CD4-positive, alpha-beta memory T cell (primary cell): Measurements from ENCODE around the gene ARHGAP24. TPM values are rescaled to one million over a fixed set of nuclear protein-coding genes. Genes with fewer than 3 reads are reported as not detected.

Experiments
- CTCF ChIA-PET: fragments of 350-600 bp; sonication (Branson Sonifier 250); formaldehyde crosslinking; loops from one replicate; lab custom pipeline; 2021; ENCODE audit warnings: inconsistent platforms; ENCODE audit not compliant: partially characterized antibody; lab: Charles Lee
- POLR2A ChIA-PET: fragments of 350-600 bp; sonication (Branson Sonifier 250); formaldehyde crosslinking; loops from one replicate; lab custom pipeline; 2021; ENCODE audit not compliant: partially characterized antibody; lab: Charles Lee
- DNase-seq, 5 donors: peaks; one replicate each; pipeline versions ENCODE4 v3.0.0 to v3.0.0-alpha.2; 2020 to 2022; ENCODE audit warnings: mixed read lengths in 1 of 5
- H3K27ac ChIP-seq: one replicate; pipeline ENCODE4 v1.7.0; 2013; ENCODE audit warnings: low read depth, low read length
- H3K27me3 ChIP-seq: 2 replicates; pipeline ENCODE4 v1.7.0; 2013; ENCODE audit warnings: mild to moderate bottlenecking, low read length, moderate library complexity; ENCODE audit not compliant: insufficient read depth
- H3K36me3 ChIP-seq: 2 replicates; pipeline ENCODE4 v1.7.0; 2013; ENCODE audit warnings: mild to moderate bottlenecking, low read length, moderate library complexity; ENCODE audit not compliant: insufficient read depth
- H3K4me1 ChIP-seq: 2 replicates; pipeline ENCODE4 v1.7.0; 2013; ENCODE audit warnings: mild to moderate bottlenecking, low read length, moderate library complexity; ENCODE audit not compliant: insufficient read depth
- H3K4me3 ChIP-seq, 2 donors: one replicate each; pipeline ENCODE4 v1.7.0; 2013; ENCODE audit warnings: low read length in 2 of 2, mild to moderate bottlenecking in 1 of 2
- H3K9me3 ChIP-seq, 2 donors: one replicate each; pipeline ENCODE4 v1.7.0; 2013; ENCODE audit warnings: low read length in 2 of 2, control low read depth in 1 of 2; ENCODE audit not compliant: control insufficient read depth in 1 of 2
- H3K27ac Mint-ChIP-seq, 7 donors: one replicate each; pipeline ENCODE4 v1.8.0; 2020 to 2021; ENCODE audit warnings: mixed read lengths in 7 of 7, mild to moderate bottlenecking in 6 of 7, inconsistent platforms in 3 of 7, moderate library complexity in 3 of 7
- H3K27me3 Mint-ChIP-seq, 2 donors: one replicate each; pipeline ENCODE4 v1.8.0; 2020 to 2021; ENCODE audit warnings: mixed read lengths in 2 of 2
- H3K36me3 Mint-ChIP-seq, 2 donors: one replicate each; pipeline ENCODE4 v1.8.0; 2020 to 2021; ENCODE audit warnings: mixed read lengths in 2 of 2, inconsistent platforms in 1 of 2, mild to moderate bottlenecking in 1 of 2
- H3K4me1 Mint-ChIP-seq, 4 donors: one replicate each; pipeline ENCODE4 v1.8.0; 2020 to 2021; ENCODE audit warnings: mixed read lengths in 4 of 4, mild to moderate bottlenecking in 1 of 4
- H3K4me3 Mint-ChIP-seq, 8 donors: one replicate each; pipeline ENCODE4 v1.8.0; 2020 to 2021; ENCODE audit warnings: mixed read lengths in 8 of 8, mild to moderate bottlenecking in 7 of 8, moderate library complexity in 6 of 8, inconsistent platforms in 3 of 8
- H3K9me3 Mint-ChIP-seq, 8 donors: one replicate each; pipeline ENCODE4 v1.8.0; 2020 to 2021; ENCODE audit warnings: mixed read lengths in 8 of 8, mild to moderate bottlenecking in 5 of 8, inconsistent platforms in 3 of 8, moderate library complexity in 1 of 8
- intact Hi-C: fragments of 100-400 bp; cut with micrococcal nuclease; formaldehyde crosslinking; loops from one replicate; pipeline ENCODE4 v1.15.1; 2023
- polyA plus RNA-seq, 2 donors: library from polyadenylated mRNA; unstranded; fragments of 300-500 nt; fragmentation: Illumina TruSeq; gene quantifications; one replicate each; pipeline ENCODE4 v1.2.3, GENCODE V29; 2021
- total RNA-seq, 2 experiments: library from RNA; stranded (reverse); gene quantifications; one replicate each; pipeline ENCODE4 v1.2.3, GENCODE V29; 2021

The ARHGAP24 gene
- total and polyA plus RNA-seq, 4 experiments from 2014 or later, result 0.30 TPM; not detected in 3

GRCh38 chr4:85769009-85769408, 294.1 kb downstream of the ARHGAP24 start:
- H3K4me3 Mint-ChIP-seq, result no peak overlapping the region
- no peaks in the 10 kb centered on the region for H3K36me3 Mint-ChIP-seq
- H3K36me3 ChIP-seq, result no peaks in the 10 kb centered on the region
- H3K27me3 ChIP-seq, result no peaks in the 10 kb centered on the region
- no peaks in the 10 kb centered on the region for H3K4me1 Mint-ChIP-seq
- H3K4me3 ChIP-seq, result no peak overlapping the region
- intact Hi-C loops, result no loop called here
- H3K27ac ChIP-seq, result no peak overlapping the region
- POLR2A ChIA-PET, result no interaction called here
- no peaks in the 10 kb centered on the region for H3K27me3 Mint-ChIP-seq
- DNase-seq, result no peak
- CTCF ChIA-PET, result no interaction called here
- no peaks in the 10 kb centered on the region for H3K4me1 ChIP-seq
- peaks cover 0 to 4% (median 0%) of the 10 kb centered on the region in 8 donors for H3K9me3 Mint-ChIP-seq
- no peak overlapping the region for H3K27ac Mint-ChIP-seq
- H3K9me3 ChIP-seq, result no peaks in the 10 kb centered on the region

GRCh38 chr4:85772470-85772869, 297.5 kb downstream of the ARHGAP24 start:
- Mint-ChIP-seq H3K27ac (no peak overlapping the region), H3K4me3 (no peak overlapping the region), H3K4me1 (no peaks in the 10 kb centered on the region), H3K27me3 (no peaks in the 10 kb centered on the region), H3K9me3 (peaks cover 0 to 8% (median 0%) of the 10 kb centered on the region in 8 donors), H3K36me3 (no peaks in the 10 kb centered on the region)
- H3K27ac ChIP-seq, result no peak overlapping the region
- H3K27me3 ChIP-seq, result no peaks in the 10 kb centered on the region
- CTCF ChIA-PET, result no interaction called here
- H3K4me1 ChIP-seq, result no peaks in the 10 kb centered on the region
- H3K9me3 ChIP-seq, result no peaks in the 10 kb centered on the region
- no peaks in the 10 kb centered on the region for H3K36me3 ChIP-seq
- intact Hi-C loops, result no loop called here
- no peak for DNase-seq
- no peak overlapping the region for H3K4me3 ChIP-seq
- POLR2A ChIA-PET, result no interaction called here

- POLR2A ChIA-PET, result no interaction called here
- H3K4me3 ChIP-seq, result no peak overlapping the region
- H3K9me3 Mint-ChIP-seq, result peaks cover 0 to 8% (median 0%) of the 10 kb centered on the region in 8 donors
- no peaks in the 10 kb centered on the region for H3K27me3 ChIP-seq
- H3K36me3 ChIP-seq, result no peaks in the 10 kb centered on the region
- no peak overlapping the region for H3K27ac Mint-ChIP-seq
- CTCF ChIA-PET, result no interaction called here
- H3K4me3 Mint-ChIP-seq, result no peak overlapping the region
- no peaks in the 10 kb centered on the region for H3K9me3 ChIP-seq
- H3K27me3 Mint-ChIP-seq, result no peaks in the 10 kb centered on the region
- no peak overlapping the region for H3K27ac ChIP-seq
- H3K4me1 ChIP-seq, result no peaks in the 10 kb centered on the region
- DNase-seq, result no peak
- H3K36me3 Mint-ChIP-seq, result no peaks in the 10 kb centered on the region
- H3K4me1 Mint-ChIP-seq, result no peaks in the 10 kb centered on the region
- intact Hi-C loops, result no loop called here
Measured at GRCh38 chr4:85773372-85773771, 298.4 kb downstream of the ARHGAP24 start.

GRCh38 chr4:85774000-85774399, 299.1 kb downstream of the ARHGAP24 start:
- intact Hi-C loops, result no loop called here
- no peaks in the 10 kb centered on the region for H3K27me3 ChIP-seq
- H3K36me3 ChIP-seq, result no peaks in the 10 kb centered on the region
- Mint-ChIP-seq H3K27me3 (no peaks in the 10 kb centered on the region), H3K4me3 (no peak overlapping the region), H3K36me3 (no peaks in the 10 kb centered on the region), H3K9me3 (peaks cover 0 to 8% (median 0%) of the 10 kb centered on the region in 8 donors), H3K4me1 (no peaks in the 10 kb centered on the region), H3K27ac (no peak overlapping the region)
- H3K4me1 ChIP-seq, result no peaks in the 10 kb centered on the region
- no peak overlapping the region for H3K4me3 ChIP-seq
- no peaks in the 10 kb centered on the region for H3K9me3 ChIP-seq
- ChIA-PET CTCF (no interaction called here), POLR2A (no interaction called here)
- no peak overlapping the region for H3K27ac ChIP-seq
- DNase-seq, result no peak

- no peaks in the 10 kb centered on the region for H3K4me1 Mint-ChIP-seq
- no peak overlapping the region for H3K4me3 ChIP-seq
- no peak overlapping the region for H3K27ac ChIP-seq
- intact Hi-C loops, result no loop called here
- H3K36me3 ChIP-seq, result no peaks in the 10 kb centered on the region
- H3K27ac Mint-ChIP-seq, result no peak overlapping the region
- peaks cover 0 to 8% (median 0%) of the 10 kb centered on the region in 8 donors for H3K9me3 Mint-ChIP-seq
- no peaks in the 10 kb centered on the region for H3K9me3 ChIP-seq
- H3K27me3 Mint-ChIP-seq, result no peaks in the 10 kb centered on the region
- no peaks in the 10 kb centered on the region for H3K27me3 ChIP-seq
- ChIA-PET POLR2A (no interaction called here), CTCF (no interaction called here)
- no peak overlapping the region for H3K4me3 Mint-ChIP-seq
- H3K36me3 Mint-ChIP-seq, result no peaks in the 10 kb centered on the region
- no peak for DNase-seq
- H3K4me1 ChIP-seq, result no peaks in the 10 kb centered on the region
Measured at GRCh38 chr4:85774489-85774888, 299.5 kb downstream of the ARHGAP24 start.

- no peaks in the 10 kb centered on the region for H3K9me3 ChIP-seq
- H3K36me3 Mint-ChIP-seq, result no peaks in the 10 kb centered on the region
- no peak overlapping the region for H3K4me3 ChIP-seq
- H3K4me1 ChIP-seq, result no peaks in the 10 kb centered on the region
- DNase-seq, result no peak
- no peaks in the 10 kb centered on the region for H3K4me1 Mint-ChIP-seq
- H3K9me3 Mint-ChIP-seq, result peaks cover 0 to 8% (median 0%) of the 10 kb centered on the region in 8 donors
- H3K27ac ChIP-seq, result no peak overlapping the region
- H3K4me3 Mint-ChIP-seq, result no peak overlapping the region
- intact Hi-C loops, result no loop called here
- H3K27me3 ChIP-seq, result no peaks in the 10 kb centered on the region
- H3K27ac Mint-ChIP-seq, result no peak overlapping the region
- ChIA-PET POLR2A (no interaction called here), CTCF (no interaction called here)
- H3K27me3 Mint-ChIP-seq, result no peaks in the 10 kb centered on the region
- H3K36me3 ChIP-seq, result no peaks in the 10 kb centered on the region
Measured at GRCh38 chr4:85776096-85776495, 301.1 kb downstream of the ARHGAP24 start.

GRCh38 chr4:85776579-85776978, 301.6 kb downstream of the ARHGAP24 start:
- ChIA-PET POLR2A (no interaction called here), CTCF (no interaction called here)
- Mint-ChIP-seq H3K9me3 (peaks cover 0 to 8% (median 0%) of the 10 kb centered on the region in 8 donors), H3K27ac (no peak overlapping the region), H3K4me3 (no peak overlapping the region), H3K36me3 (no peaks in the 10 kb centered on the region), H3K4me1 (no peaks in the 10 kb centered on the region), H3K27me3 (no peaks in the 10 kb centered on the region)
- intact Hi-C loops, result no loop called here
- no peak overlapping the region for H3K4me3 ChIP-seq
- H3K4me1 ChIP-seq, result no peaks in the 10 kb centered on the region
- no peaks in the 10 kb centered on the region for H3K27me3 ChIP-seq
- H3K36me3 ChIP-seq, result no peaks in the 10 kb centered on the region
- no peaks in the 10 kb centered on the region for H3K9me3 ChIP-seq
- DNase-seq, result no peak
- H3K27ac ChIP-seq, result no peak overlapping the region
